HG02610 (cell line): Measurements from ENCODE around the gene AK1.

Experiments used
- ATAC-seq: cut with Tn5 transposase; IDR thresholded peaks from one replicate; pipeline ENCODE4 v1.9.1; 2021; ENCODE audit warnings: mild to moderate bottlenecking, moderate library complexity; ENCODE audit not compliant: unreplicated experiment

AK1 gene

GRCh38 chr9:127826253-127826913 is 51.1 kb downstream of the AK1 start:
- ATAC-seq, result no peak

GRCh38 chr9:127825319-127826051 is 52.0 kb downstream of the AK1 start:
- ATAC-seq, result no peak

GRCh38 chr9:127822108-127822507 is 55.4 kb downstream of the AK1 start:
- no peak for ATAC-seq

- ATAC-seq, result no peak
Observed at GRCh38 chr9:127818574-127818973, 58.9 kb downstream of the AK1 start.

GRCh38 chr9:127817881-127818434 is 59.5 kb downstream of the AK1 start:
- no peak for ATAC-seq

- no peak for ATAC-seq
Observed at GRCh38 chr9:127816728-127817127, 60.7 kb downstream of the AK1 start.
